SK-N-SH (cell line): ENCODE data around the gene AVPR2.

Source experiments
- RAD21 ChIP-seq: IDR thresholded peaks from 2 replicates; pipeline ENCODE4 v1.6.1; 2012; ENCODE audit warnings: mild to moderate bottlenecking, low read length
- TF ChIP-seq, protein P1 (sequence below): fragments of 150-350 bp; IDR thresholded peaks from 2 replicates; pipeline ENCODE4 v1.6.1; 2017; ENCODE audit warnings: antibody characterized with exemption, low read length, low read depth, borderline replicate concordance

DNA sequence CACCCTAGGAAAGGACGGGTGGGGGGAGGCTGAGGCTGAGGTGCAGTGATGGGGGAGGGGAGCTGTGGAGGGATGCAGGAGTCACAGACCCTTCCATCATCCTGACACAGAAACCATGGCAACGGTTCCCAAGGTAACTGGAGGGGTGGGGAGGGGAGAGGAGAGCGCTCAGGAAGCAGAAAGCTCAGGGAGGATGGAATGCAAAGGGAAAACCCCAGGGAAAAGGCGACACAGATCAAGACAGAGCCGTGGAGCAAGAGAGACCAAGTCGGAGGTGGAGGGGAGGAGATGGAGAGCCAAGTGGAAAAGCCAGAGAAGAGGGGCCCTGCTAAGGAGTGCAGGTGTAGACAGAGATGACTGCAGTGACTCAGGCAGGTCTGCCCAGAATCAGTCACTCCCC lies 33.0 kb upstream of the AVPR2 start:
- TF ChIP-seq, protein P1, sequence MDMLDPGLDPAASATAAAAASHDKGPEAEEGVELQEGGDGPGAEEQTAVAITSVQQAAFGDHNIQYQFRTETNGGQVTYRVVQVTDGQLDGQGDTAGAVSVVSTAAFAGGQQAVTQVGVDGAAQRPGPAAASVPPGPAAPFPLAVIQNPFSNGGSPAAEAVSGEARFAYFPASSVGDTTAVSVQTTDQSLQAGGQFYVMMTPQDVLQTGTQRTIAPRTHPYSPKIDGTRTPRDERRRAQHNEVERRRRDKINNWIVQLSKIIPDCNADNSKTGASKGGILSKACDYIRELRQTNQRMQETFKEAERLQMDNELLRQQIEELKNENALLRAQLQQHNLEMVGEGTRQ, result no peak
- TF ChIP-seq RAD21, result no peak
